GM21360 (cell line): ENCODE results near the gene SRP68.

Source experiments
- ATAC-seq: cut with Tn5 transposase; IDR thresholded peaks from one replicate; pipeline ENCODE4 v1.9.1; 2021; ENCODE audit warnings: mild to moderate bottlenecking, moderate library complexity; ENCODE audit not compliant: unreplicated experiment

Gene SRP68

GRCh38 chr17:76019833-76020467, 52.4 kb downstream of the SRP68 start:
- no peak for ATAC-seq

GRCh38 chr17:76018801-76019200, 53.5 kb downstream of the SRP68 start:
- no peak for ATAC-seq

GRCh38 chr17:76018340-76018680, 54.0 kb downstream of the SRP68 start:
- no peak for ATAC-seq

- no peak for ATAC-seq
Observed at GRCh38 chr17:76017481-76018339, 54.6 kb downstream of the SRP68 start.

GRCh38 chr17:76014925-76015261, 57.4 kb downstream of the SRP68 start:
- ATAC-seq = no peak

- ATAC-seq = no peak
Observed at GRCh38 chr17:76014100-76014924, 58.0 kb downstream of the SRP68 start.

- no peak for ATAC-seq
Observed at GRCh38 chr17:76013377-76013932, 58.9 kb downstream of the SRP68 start.

GRCh38 chr17:76011951-76012350, 60.4 kb downstream of the SRP68 start:
- no peak for ATAC-seq

GRCh38 chr17:76009969-76010661, 62.2 kb downstream of the SRP68 start:
- ATAC-seq = no peak

- no peak for ATAC-seq
Observed at GRCh38 chr17:76009447-76009846, 62.9 kb downstream of the SRP68 start.

GRCh38 chr17:76008630-76009425, 63.5 kb downstream of the SRP68 start:
- ATAC-seq = no peak

- ATAC-seq = no peak
Observed at GRCh38 chr17:76008208-76008607, 64.1 kb downstream of the SRP68 start.

GRCh38 chr17:76007850-76008165, 64.5 kb downstream of the SRP68 start:
- ATAC-seq = no peak

GRCh38 chr17:76007131-76007849, 65.0 kb downstream of the SRP68 start:
- ATAC-seq = no peak

GRCh38 chr17:76005263-76006149, 66.8 kb downstream of the SRP68 start:
- ATAC-seq = no peak

- no peak for ATAC-seq
Observed at GRCh38 chr17:76004750-76005262, 67.5 kb downstream of the SRP68 start.

- ATAC-seq = no peak
Observed at GRCh38 chr17:76003915-76004314, 68.4 kb downstream of the SRP68 start.

GRCh38 chr17:76002100-76002499, 70.2 kb downstream of the SRP68 start:
- ATAC-seq = no peak
